Limb (tissue), 2 donors: ENCODE results near the gene ZSWIM3.
A peak's percentile ranks its signal among the peaks of the same experiment; 100 is the strongest.

Source experiments
- DNase-seq, 2 donors: peaks; one replicate each; pipeline ENCODE4 v3.0.0-alpha.2; 2016; ENCODE audit errors: extremely low spot score in 2 of 2

The ZSWIM3 gene

DNA sequence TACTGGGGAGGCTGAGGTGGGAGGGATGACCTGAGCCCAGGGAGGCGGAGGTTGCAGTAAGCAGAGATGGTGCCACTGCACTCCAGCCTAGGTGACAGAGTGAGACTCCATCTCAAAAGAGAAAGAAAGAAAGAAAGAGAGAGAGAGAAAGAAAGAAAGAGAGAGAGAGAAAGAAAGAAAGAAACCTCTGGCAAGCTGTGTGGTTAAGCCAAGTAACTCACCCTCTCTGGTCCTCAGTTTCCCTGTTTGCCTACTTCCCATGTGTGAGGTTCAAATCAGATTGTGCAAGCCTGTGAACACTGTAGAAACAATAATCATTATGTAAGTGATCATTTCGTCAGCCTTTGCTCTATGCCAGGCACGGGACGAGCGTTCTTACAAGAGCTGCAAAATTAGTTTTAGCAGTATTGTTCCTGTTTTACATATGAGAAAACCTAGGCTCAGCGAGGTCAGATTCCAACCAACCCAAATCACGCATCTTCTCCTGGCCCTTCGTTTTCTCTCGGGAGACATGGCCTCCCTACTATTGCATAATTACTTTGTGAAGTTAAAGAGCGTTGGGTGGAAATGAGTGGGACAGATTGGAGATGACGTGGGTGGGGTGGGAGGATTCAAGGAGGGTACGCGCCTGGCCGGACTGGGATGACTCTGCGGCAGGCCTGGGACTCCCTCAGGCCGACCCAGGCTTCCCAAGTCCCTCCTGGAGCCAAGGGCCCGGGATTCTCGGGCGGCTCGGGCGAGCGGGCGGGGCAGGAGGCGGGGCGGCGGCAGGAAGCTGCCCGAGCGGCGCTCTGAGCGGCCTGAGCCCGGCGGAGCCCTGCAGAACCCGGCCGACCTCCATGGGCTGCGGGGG, 24.2 kb upstream of the ZSWIM3 start, which contains the start of gene SNX21:
TSS of gene SNX21 (plus strand) at position 770 of the 853 bp plus-strand sequence. CDS start 121 bp downstream, outside the sequence.
- DNase-seq, result peak; percentile 54 to 84

DNA sequence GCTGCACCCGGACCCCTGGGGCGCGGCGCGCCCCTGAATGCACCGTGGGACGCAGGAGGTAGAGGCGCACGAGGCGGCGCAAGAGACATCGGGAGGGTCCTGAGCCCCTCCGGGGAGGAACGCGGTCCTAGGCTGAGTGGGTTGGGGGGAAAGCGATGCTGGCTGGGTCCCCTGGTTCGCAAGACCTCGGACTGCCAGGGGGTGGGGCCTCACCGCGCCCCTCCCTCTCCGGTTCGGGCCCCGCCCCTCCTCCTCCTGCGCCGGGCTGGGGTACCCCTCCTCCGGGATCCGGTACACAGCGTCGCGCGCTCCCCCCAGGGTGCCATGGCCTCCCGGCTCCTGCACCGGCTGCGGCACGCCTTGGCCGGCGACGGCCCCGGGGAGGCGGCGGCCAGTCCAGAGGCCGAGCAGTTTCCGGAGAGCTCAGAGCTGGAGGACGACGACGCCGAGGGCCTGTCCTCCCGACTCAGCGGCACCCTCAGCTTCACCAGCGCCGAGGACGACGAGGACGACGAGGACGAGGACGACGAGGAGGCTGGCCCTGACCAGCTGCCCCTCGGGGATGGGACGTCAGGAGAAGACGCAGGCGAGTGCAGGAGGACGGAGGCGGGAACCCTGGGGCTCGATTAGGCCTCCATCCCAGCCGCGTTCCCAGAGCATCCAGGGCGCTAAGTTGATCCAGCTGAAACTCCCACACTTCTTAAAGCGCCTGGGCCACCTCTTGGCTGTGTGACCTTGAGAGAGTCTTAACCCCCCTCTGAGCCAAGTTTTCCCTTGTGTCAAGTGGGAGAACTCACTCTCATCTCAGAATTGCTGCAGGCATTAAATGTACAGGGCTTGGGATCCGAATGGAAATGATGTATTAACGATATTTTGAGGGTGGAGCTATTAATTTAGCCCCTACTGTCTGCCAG, 23.3 kb upstream of the ZSWIM3 start:
- peak; percentile 83 to 89 for DNase-seq

DNA sequence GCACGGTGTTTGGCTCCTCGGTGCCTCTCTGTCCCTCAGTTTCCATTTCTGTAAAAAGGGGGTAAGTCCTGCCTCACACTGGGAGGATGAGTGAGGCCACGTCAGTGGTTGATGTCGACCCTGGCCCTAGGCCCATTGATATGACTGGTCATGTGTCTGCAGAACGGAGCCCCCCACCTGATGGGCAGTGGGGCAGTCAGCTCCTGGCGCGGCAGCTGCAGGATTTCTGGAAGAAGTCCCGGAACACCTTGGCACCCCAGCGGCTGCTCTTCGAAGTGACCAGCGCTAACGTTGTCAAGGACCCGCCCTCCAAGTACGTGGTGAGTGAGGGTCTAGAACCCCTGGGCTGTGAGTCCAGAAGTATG, 22.6 kb upstream of the ZSWIM3 start:
- DNase-seq, result no peak

DNA sequence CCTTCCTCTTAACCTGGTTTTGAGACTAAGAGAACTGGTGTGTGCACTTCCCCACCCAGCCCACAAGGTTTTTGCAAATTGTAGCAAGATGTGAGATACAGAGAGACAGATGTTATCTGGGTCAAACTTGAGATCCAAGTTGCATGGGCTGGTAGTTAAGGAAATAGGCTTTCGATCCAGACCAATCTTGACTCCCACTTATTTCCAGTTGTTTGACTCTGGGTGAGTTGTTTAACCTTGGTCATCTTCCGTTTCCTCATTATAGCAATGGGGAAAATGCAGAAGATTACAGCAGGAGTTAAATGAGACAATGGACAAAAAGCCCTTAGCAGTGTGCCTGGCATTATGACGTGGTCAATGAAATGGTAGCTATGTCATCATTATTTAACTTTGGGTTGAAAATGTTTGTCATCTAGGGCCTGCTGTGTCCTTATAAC, 22.1 kb upstream of the ZSWIM3 start:
- DNase-seq, result no peak

DNA sequence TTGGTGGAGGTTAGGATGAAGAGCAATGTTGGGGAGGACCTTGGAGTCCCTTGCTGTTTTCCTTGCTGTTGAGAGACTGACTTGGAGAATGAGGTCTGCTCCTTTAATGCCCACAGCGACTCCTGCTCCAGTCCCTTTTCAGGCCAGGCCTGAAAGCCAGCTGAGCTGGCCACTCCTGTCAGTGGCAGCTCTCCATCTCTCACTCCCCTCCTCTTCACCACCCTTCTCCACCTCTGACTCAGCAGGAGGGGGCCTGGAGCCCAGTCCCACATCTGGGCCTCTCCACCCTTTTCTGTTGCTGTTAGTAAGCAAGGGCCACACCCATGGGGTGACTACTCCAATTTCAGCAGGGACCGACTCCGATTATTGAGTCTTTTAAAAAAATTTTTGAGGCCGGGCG, 21.6 kb upstream of the ZSWIM3 start:
- no peak for DNase-seq

DNA sequence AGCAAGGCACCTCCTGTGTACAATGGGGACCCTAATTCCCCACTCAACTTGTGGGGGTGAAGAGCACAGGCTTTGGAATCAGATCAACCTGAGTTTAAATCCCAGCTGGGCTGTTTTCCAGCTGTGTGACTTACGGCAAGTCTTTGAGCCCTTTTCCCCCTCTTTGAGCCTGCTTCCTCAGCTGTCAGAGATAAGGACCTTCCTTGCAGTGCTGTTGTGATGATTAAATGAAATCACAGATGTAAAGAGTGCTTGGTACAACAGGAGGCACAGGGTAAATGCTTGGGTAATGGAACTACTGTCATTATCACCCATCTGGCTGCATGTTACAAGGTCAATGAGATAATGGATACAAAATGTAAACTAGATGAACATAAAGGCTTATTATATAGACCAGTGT, 20.6 kb upstream of the ZSWIM3 start:
- no peak for DNase-seq

DNA sequence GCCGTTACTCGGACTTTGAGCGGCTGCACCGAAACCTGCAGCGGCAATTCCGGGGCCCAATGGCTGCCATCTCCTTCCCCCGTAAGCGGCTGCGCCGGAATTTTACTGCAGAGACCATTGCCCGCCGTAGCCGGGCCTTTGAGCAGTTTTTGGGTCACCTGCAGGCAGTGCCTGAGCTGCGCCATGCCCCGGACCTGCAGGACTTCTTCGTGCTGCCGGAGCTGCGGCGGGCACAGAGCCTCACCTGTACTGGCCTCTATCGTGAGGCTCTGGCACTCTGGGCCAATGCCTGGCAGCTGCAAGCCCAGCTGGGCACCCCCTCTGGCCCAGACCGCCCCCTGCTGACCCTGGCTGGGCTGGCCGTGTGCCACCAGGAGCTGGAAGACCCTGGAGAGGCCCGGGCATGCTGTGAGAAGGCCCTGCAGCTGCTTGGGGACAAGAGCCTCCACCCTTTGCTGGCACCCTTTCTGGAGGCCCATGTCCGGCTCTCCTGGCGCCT, 16.7 kb upstream of the ZSWIM3 start:
- no peak for DNase-seq

DNA sequence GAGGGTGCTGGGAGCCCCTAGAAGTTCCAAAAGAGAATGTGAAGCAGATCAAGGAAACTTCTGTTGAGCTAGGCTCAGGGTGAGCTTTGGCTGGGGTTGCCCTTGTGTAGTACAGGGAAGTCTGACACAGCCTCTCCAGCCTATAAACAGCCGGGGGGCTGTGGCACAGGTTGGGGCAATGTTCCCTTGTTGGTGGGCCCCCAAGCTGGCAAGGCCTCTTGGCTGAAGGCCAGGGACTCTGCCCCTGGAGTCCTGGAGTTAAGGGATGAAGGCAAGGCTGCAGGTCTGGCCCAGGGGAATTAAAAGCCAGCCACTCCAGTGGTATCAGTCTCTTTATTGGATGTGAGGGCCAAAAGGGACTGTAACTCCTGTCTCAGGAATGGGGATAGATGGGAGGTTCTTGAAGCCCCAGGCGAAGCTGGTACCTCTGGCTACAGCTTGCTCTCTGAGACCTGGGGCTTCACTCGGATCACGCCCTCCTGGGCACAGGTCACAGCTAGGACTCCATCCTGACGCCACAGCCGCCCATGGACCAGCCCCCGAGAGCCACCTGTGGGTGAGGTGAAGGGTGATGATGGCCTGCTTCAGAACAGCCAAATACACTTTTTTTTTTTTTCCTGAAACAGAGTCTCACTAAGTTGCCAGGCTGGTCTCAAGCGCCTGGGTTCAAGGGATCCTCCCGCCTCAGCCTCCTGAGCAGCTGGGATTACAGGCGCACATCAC, 15.8 kb upstream of the ZSWIM3 start:
- DNase-seq, result no peak

DNA sequence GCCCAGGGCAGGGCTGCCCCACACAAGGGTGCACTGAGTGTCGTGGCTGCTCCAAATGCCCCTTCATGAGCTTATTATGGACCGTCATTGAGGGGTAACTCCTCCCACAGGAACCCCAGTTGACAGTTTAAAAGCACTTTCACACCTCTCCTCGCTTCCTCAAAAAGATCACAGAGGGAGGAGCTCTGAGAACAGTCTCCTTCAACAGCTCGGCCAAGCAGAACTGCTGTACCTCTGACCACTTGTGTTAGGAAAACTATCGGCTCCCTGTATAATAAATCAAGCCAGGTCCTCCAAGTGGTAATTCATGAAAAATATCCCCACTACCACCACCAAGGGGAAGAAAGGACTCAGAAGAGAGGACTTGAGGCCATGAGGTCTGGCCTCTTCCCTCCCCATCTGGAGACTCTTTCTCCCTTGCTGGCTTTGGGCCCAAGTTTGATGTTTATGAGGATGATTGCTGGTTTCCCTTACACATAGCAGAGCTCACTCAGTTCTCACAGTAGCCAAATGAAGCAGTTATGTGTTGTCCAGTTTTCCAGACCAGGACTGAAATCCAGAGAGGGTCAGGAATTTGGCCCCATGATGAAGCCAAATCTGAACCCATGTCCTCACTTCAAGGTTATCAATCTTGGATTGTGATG, 15.1 kb upstream of the ZSWIM3 start:
- no peak for DNase-seq

DNA sequence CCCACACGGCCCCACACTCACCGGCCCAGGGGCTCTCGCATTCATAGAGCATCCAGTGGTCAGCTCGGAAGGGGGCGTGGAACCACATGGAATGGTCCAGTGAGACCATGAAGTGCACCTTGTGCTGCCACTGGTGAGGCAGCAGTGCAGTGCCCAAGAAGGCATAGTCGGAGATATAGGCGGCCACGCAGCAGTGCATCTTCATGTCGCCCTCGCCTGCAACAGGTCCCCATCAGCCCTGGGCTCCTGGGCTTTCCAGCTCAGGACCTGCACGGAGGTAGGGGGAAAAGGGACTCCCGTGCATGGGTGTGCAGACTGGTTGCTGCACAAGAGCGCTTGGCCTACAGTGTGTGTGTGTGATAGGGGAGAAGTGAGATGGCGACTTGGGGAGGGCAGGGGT, 13.9 kb upstream of the ZSWIM3 start:
- no peak for DNase-seq

DNA sequence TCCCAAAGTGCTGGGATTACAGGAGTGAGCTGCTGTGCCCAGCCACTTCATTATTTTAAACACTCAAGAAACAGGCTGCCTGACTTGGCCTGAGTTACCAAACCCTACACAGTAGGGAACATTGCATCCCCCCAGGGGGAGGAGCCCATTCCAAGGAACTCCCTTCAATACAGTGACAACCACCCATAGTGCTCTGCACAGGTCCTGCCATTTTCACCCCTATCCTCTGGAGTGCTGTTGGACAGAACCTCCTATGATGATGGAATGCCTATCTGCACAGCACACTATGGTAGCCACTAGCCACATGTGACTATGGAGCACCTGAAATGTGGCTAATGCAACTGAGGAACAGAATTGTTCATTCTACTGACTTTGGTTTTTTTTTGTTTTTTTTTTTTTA, 12.0 kb upstream of the ZSWIM3 start:
- no peak for DNase-seq

DNA sequence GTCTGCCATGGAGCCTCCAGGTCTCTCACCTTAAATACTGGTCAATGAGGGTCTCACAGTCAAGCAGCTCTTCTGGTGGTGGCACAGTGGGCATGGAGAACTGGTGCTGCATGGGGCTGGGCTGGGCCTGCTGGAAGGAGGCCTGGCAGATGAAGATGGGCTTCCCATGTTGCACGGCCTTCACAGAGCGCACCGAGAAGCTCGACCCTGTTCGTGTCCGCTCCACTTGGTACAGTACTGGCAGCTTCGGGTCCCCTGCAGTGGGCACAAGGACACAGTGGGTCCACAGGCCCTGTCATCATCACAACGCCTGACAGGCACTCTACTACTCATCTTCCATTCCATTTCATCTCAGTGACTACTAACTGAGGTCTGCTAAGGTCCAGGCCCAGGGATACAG, 9.0 kb upstream of the ZSWIM3 start:
- no peak for DNase-seq

DNA sequence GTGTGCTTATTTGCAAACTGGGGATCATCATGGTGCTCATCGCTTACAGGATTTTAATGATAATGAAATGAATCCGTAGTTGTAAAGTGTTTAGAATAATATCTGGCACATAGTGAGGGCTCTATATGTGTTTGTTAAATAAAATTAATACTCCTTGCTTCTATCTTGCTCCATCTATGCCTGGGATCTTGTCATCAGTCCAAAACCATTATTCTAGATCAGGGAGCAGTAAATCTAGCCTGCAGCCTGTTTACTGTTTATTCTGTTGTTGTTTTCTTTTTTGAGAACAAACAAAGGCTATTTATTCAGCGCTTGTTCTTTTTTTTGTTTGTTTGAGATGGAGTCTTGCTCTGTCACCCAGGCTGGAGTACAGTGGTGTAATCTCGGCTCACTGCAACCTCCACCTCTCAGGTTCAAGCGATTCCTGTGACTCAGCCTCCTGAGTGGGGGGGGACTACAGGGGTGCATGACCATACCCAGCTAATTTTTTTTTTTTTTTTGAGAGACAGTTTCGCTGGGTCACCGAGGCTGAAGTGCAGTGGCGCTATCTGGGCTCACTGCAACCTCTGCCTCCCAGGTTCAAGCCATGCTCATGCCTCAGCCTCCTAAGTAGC, 8.3 kb upstream of the ZSWIM3 start:
- no peak for DNase-seq

DNA sequence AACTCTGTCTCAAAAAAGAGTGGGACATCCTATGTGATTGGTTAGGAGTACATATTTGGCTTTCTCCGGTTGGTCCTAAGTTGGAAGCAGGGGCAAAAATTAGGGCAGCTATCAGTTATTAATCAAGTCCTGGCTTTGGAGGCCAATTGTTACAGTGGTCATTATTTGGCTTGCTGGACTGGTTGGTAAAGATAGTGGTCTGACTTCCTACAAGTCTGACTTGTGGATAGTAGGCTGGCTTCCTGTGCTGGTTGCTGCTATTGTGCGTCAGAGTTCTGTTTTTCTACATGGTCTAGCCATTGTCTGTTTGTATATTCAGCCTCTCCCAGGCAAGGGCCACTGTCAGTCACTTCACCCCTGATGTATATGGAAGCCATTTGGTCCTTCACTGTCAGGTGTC, 7.2 kb upstream of the ZSWIM3 start:
- DNase-seq, result no peak

DNA sequence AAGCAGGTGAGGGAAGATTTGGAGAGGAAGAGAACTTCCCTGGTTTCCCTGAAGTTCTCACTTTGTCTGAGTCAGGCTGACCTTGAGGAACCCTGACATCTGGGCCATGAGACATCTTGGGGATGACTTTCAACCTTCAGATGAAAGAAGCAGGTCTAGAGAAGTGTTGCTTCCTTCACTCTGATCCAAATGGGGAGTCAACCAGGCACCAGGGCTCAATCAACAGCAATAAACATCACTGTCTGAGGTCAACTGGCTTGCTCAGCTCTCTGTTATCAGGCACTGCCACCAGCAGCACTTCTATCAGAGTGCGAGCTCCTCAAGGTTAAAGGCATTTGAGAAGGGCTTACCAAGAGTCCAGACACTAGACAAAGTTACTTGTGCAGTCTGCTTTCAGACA, 6.5 kb upstream of the ZSWIM3 start:
- no peak for DNase-seq

DNA sequence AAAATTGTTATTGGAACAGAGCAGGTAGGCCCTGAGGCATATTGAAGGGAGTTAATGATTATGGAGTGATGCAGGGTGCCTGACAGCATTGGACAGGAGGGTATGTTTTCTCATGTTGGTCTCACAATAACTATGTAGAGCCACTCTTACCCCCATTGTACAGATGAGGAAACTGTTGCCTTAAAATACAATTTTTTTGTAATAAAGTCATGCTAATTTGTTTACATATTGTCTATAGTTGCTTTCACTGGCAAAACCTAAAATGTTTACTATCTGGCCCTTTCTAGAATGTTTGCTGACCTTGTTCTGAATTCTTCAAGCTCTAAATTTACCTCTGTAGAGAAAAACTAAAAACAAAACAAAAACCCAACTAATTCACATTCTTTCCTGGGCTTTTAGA, 5.9 kb upstream of the ZSWIM3 start:
- DNase-seq, result no peak

DNA sequence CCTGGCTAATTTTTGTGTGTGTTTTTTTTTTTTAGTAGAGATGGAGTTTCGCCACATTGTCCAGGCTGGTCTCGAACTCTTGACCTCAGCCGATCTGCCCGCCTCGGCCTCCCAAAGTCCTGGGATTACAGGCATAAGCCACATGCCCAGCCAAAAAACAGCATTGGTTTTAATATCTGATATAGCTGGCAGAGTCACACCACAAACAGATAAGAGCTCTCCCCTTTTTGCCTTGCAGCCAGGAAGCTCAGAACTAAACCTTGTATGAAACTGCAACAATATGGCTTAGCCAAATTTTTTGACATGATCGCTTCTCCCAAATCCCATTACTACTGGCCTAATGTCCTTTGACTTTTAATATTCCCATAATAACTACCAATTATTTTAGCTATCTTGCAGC, 5.1 kb upstream of the ZSWIM3 start:
- DNase-seq, result no peak

DNA sequence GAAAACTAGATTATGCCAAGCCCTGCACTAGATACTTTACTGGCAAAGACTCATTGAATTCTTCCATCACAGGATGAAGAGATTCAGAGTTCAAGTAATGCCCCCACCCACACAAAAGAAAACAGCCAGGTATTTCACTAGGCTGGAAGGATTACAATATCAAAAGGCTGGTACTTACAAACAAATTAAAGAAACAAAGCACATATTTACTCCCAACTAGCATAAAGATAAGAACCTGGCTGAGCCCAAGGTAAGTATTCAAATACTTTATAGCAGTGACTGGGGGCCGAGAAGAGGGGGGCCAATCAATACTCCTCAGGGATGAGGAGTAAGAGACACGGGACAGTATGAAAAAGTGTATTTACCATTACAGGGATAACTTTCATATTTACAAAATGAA, 3.9 kb upstream of the ZSWIM3 start:
- no peak for DNase-seq

DNA sequence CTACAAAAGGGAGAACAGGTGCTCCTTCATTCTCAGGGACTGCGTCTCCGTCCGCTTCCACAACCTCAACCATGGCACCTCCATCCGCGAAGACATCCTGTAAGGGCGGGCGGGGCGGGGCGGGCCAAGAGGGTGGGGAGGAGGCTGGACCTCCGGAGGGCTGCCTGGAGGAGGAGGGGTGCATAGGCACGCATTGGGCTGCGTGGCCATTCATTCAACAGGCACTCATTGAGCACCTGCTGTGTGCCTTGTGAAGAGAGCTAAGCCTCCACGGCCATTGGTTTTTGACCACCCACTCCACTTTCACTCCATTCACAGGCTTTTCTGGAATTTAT, 435 bp downstream of the ZSWIM3 start:
- no peak for DNase-seq

DNA sequence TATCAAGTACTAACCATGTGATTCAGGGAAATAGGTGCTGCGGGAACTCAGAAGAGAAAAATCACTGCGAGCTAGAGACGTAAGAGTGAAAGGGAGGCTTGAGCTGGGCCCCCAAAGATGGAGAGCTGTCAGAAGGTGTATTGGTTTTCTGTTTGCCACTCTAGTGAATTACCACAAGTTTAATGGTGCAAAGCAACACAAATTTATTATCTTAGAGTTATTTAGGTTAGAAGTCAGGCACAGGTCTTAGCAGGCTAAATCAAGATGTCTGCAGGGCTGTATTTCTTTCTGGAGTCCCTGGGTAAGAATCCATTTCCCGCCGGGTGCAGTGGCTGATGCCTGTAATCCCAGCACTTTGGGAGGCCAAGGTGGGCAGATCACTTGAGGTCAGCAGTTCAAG, 2.5 kb downstream of the ZSWIM3 start:
- DNase-seq, result no peak
